Breast epithelium (tissue), 3 donors: ENCODE results near the gene TECRL.

Experiments used
- CTCF ChIP-seq, 3 donors: fragments of 450-650 bp; IDR thresholded peaks; one replicate each; pipeline ENCODE4 v1.5.1; 2016 to 2017; ENCODE audit warnings: antibody characterized with exemption in 3 of 3, mild to moderate bottlenecking in 3 of 3, moderate library complexity in 3 of 3
- POLR2AphosphoS5 ChIP-seq, 3 donors: sonication (generic); formaldehyde crosslinking; IDR thresholded peaks; one replicate each; pipeline ENCODE4 v1.6.1; 2017; ENCODE audit warnings: antibody characterized with exemption in 3 of 3

DNA sequence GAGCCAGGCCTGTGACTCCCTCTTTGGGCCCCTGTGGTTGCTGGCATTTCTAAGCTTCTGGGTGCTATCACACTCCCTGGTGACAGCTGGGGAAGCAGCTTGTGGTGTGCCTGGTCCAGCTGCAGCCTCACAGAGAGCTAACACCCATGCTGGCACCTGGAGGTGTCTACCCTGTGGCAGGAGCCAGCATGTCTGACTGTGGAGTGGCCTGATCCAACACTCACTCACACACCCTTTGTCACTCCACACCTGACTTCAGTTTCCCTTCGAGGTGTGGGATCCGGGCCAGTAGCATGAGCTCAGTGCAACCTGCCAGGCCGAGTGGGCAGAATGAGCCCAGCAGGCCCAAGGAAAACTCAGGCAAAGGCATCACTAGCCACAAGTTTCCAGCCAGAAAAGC, 67.5 kb downstream of the TECRL start:
- TF ChIP-seq CTCF (IDR thresholded peaks at IDR 0.05) (no peak), POLR2AphosphoS5 (IDR thresholded peaks at IDR 0.05) (no peak)
